ENCODE data around the gene KDSR.

DNA sequence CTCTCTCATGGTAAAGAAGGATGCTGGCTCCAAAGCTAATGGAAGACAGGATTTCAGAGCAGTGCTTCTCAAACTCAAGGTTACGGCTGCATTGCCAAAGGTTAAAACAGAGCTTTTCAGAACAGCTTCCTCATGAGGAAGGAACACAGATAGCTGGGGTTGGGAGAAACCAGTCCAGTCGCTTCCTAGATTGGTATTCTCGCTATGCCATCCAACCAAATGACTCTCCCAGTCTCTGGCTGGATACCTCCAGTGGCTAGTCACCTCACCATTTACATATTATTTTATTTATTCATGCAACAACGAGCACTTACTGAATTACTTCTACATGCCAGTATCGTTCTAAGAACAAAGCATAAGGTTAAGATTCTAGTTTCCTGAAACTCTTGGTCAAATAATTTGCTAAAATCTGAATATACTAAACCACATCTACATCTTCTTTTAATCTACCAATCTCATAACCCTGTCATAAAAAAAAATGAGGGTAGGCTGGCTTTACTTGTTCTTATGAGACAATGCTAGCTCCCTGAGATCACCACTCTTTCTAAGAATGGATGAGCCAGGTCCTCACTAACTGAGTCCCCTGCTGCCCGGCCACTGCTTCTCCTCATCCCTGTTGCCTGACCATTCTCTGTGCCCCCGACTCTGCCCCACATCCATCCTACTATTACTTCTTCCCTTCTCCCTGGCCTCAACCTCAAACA lies 20.4 kb downstream of the KDSR start:
- TF ChIP-seq EZH2 (IDR thresholded peaks at IDR 0.05; ENCODE audit: low read length, missing control alignments) = no peak
- TF ChIP-seq, protein P1, sequence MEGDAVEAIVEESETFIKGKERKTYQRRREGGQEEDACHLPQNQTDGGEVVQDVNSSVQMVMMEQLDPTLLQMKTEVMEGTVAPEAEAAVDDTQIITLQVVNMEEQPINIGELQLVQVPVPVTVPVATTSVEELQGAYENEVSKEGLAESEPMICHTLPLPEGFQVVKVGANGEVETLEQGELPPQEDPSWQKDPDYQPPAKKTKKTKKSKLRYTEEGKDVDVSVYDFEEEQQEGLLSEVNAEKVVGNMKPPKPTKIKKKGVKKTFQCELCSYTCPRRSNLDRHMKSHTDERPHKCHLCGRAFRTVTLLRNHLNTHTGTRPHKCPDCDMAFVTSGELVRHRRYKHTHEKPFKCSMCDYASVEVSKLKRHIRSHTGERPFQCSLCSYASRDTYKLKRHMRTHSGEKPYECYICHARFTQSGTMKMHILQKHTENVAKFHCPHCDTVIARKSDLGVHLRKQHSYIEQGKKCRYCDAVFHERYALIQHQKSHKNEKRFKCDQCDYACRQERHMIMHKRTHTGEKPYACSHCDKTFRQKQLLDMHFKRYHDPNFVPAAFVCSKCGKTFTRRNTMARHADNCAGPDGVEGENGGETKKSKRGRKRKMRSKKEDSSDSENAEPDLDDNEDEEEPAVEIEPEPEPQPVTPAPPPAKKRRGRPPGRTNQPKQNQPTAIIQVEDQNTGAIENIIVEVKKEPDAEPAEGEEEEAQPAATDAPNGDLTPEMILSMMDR (conservative IDR thresholded peaks at IDR 0.05 in 1 of 2, IDR thresholded peaks at IDR 0.05 in 1 of 2; ENCODE audit: low read depth in 1 of 2, low read length in 2 of 2) = no peak

All from fibroblast of lung (primary cell).